Breast epithelium (tissue), 4 donors: ENCODE measurements around the gene ABCA13. TPM values are rescaled to one million over a fixed set of nuclear protein-coding genes. Genes with fewer than 3 reads are reported as not detected.

Experiments used
- DNase-seq, 2 donors: peaks; one replicate each; pipeline ENCODE4 v3.0.0-alpha.2; 2019; ENCODE audit warnings: low spot score in 2 of 2
- H3K27ac ChIP-seq, 2 donors: fragments of 200-600 bp; sonication (generic) in 1 of 2; one replicate each; pipeline ENCODE4 v1.5.1; 2016 to 2019; ENCODE audit warnings: mild to moderate bottlenecking in 1 of 2
- H3K27me3 ChIP-seq, 2 donors: fragments of 200-600 bp; sonication (generic) in 1 of 2; one replicate each; pipeline versions ENCODE4 v1.5.1 to v1.6.0; 2017 to 2019; ENCODE audit warnings: control low read depth in 1 of 2, mild to moderate bottlenecking in 1 of 2
- H3K36me3 ChIP-seq: fragments of 200-600 bp; one replicate; pipeline ENCODE4 v1.5.1; 2019
- H3K4me1 ChIP-seq, 2 donors: fragments of 200-600 bp; sonication (generic); one replicate each; pipeline ENCODE4 v1.5.1; 2016 to 2019; ENCODE audit warnings: control low read depth in 1 of 2
- H3K4me3 ChIP-seq, 3 donors: fragments of 200-600 bp; sonication (generic); 1 replicate in 2 of 3; 2 replicates in 1 of 3; pipeline ENCODE4 v1.5.1; 2016 to 2019; ENCODE audit warnings: mild to moderate bottlenecking in 3 of 3, moderate library complexity in 2 of 3
- H3K9me3 ChIP-seq, 2 donors: fragments of 200-600 bp; sonication (generic) in 1 of 2; one replicate each; pipeline ENCODE4 v1.5.1; 2016 to 2019; ENCODE audit warnings: control low read depth in 1 of 2
- CTCF ChIP-seq, 3 donors: fragments of 450-650 bp; IDR thresholded peaks; one replicate each; pipeline ENCODE4 v1.5.1; 2016 to 2017; ENCODE audit warnings: antibody characterized with exemption in 3 of 3, mild to moderate bottlenecking in 3 of 3, moderate library complexity in 3 of 3
- POLR2A ChIP-seq: fragments of 450-650 bp; IDR thresholded peaks from one replicate; pipeline ENCODE4 v1.6.1; 2016; ENCODE audit warnings: antibody characterized with exemption, mild to moderate bottlenecking, moderate library complexity
- POLR2AphosphoS5 ChIP-seq, 3 donors: sonication (generic); formaldehyde crosslinking; IDR thresholded peaks; one replicate each; pipeline ENCODE4 v1.6.1; 2017; ENCODE audit warnings: antibody characterized with exemption in 3 of 3
- intact Hi-C: fragments of 100-400 bp; cut with DNase I; formaldehyde crosslinking; loops from one replicate; pipeline ENCODE4 v1.15.1; 2023; ENCODE audit warnings: low total_unique reads
- total RNA-seq, 3 donors: library from RNA; depleted of rRNA; stranded (reverse); fragments of >200 nt; gene quantifications; one replicate each; pipeline ENCODE4 v1.1.0, GENCODE V29; 2016

The ABCA13 gene
- total RNA-seq, 3 donors from 2014 or later = under 0.01 to 0.29 (median under 0.01) TPM

DNA sequence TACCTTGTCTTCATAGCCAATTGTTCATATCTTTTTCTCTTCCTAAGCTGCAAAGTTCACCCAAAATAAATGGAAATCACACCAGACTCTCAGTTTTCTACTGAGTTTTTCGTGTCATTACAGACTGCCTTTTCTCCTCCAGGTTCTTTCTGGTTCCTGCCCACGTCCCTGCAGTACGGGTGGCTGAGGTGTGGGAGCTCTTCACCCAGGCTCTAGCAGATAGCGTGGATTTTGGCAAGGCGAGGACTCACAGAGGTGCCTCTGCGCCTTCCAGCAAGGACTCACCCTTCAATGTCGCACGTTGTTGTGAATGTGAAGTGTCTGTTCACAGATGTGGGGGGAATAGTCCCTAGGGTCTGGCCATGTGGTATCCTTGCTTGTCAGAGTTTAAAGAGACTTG is 71.6 kb downstream of the ABCA13 start:
- Histone ChIP-seq H3K27ac (no peak overlapping the region), H3K9me3 (no peaks in the 10 kb centered on the region), H3K4me3 (no peak overlapping the region), H3K4me1 (no peaks in the 10 kb centered on the region), H3K36me3 (no peaks in the 10 kb centered on the region), H3K27me3 (no peaks in the 10 kb centered on the region)
- TF ChIP-seq CTCF (IDR thresholded peaks at IDR 0.05) (no peak), POLR2AphosphoS5 (IDR thresholded peaks at IDR 0.05) (no peak), POLR2A (no peak)
- intact Hi-C loops = no loop called here
- DNase-seq = no peak

GRCh38 chr7:48244864-48245271 is 73.6 kb downstream of the ABCA13 start:
- H3K27ac ChIP-seq = no peak overlapping the region
- no peaks in the 10 kb centered on the region for H3K4me1 ChIP-seq
- H3K9me3 ChIP-seq = no peaks in the 10 kb centered on the region
- H3K27me3 ChIP-seq = no peaks in the 10 kb centered on the region
- H3K4me3 ChIP-seq = no peak overlapping the region
- TF ChIP-seq POLR2A = no peak
- TF ChIP-seq POLR2AphosphoS5 (IDR thresholded peaks at IDR 0.05) = no peak
- no peak for TF ChIP-seq CTCF (IDR thresholded peaks at IDR 0.05)
- intact Hi-C loops = no loop called here
- H3K36me3 ChIP-seq = no peaks in the 10 kb centered on the region
- DNase-seq = no peak

DNA sequence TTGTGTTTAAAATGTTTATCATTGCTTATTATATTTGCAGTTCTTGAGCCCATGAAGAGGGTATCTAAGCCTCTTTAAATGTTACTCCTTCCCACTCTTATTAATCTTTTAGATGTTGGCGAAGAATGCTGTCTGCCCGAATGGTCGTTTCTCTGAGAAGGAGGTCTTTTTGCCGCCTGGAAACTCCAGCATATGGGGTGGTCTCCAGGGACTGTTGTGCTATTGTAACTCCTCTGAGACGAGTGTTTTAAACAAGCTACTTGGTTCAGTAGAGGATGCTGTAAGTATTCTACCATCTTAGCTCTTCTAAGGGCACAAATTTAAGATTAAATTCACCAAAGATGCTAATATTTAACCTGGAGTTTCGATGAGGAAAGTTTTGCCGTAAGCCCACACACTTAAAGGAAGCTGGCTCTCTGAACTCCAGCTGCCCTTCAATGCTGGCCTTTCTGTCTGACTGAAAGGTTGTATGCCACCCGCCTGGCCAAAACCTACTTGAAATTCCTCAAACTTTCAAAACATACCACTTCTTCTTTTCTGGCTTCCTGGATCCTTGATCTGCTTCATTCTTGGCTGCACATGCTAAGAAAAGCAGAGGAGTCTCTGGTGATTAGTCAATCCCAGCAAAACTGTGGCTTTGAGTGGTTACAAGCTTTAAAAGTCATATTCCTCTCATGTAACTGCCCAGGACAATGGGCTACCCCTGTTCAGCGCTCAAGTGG is 74.7 kb downstream of the ABCA13 start:
- H3K9me3 ChIP-seq = no peaks in the 10 kb centered on the region
- intact Hi-C loops = no loop called here
- H3K36me3 ChIP-seq = no peaks in the 10 kb centered on the region
- H3K27ac ChIP-seq = peak overlapping the region in 1 of 2 donors; percentile 14
- DNase-seq = no peak
- no peak for TF ChIP-seq POLR2AphosphoS5 (IDR thresholded peaks at IDR 0.05)
- TF ChIP-seq CTCF (IDR thresholded peaks at IDR 0.05) = no peak
- no peak for TF ChIP-seq POLR2A
- H3K27me3 ChIP-seq = no peaks in the 10 kb centered on the region
- H3K4me1 ChIP-seq = no peaks in the 10 kb centered on the region
- H3K4me3 ChIP-seq = no peak overlapping the region

- TF ChIP-seq CTCF (IDR thresholded peaks at IDR 0.05) = no peak
- no peak for TF ChIP-seq POLR2AphosphoS5 (IDR thresholded peaks at IDR 0.05)
- no peak for TF ChIP-seq POLR2A
- Histone ChIP-seq H3K4me1 (no peaks in the 10 kb centered on the region), H3K27ac (no peak overlapping the region), H3K27me3 (no peaks in the 10 kb centered on the region), H3K36me3 (no peaks in the 10 kb centered on the region), H3K9me3 (no peaks in the 10 kb centered on the region), H3K4me3 (no peak overlapping the region)
- intact Hi-C loops = no loop called here
- DNase-seq = no peak
These were observed 77.9 kb downstream of the ABCA13 start for GRCh38 chr7:48249166-48249565.

DNA sequence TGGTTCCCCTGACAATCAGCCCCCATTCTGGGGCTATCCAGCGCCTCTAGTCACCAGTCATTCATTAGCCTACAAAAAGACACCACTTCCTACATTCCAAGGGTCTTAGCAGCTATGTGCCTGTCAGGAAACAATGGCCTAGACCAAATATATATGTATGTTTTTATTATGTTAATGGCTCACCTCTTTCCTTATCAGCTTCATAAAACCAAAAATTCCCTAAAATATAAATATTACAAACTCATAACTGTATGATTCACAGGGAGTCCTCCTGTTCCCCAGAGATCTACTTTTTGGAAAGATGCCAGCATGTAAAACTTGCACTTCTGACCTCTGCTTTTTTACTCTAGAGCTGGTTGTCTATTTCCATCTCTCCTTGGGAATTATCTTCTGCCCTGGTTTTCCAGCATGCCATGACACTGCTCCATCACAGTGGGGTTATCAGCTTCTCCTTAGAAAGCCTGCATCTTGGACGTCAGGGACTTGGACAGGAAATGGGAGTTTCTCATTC is 79.2 kb downstream of the ABCA13 start:
- H3K36me3 ChIP-seq = no peaks in the 10 kb centered on the region
- no peak overlapping the region for H3K4me3 ChIP-seq
- no peaks in the 10 kb centered on the region for H3K27me3 ChIP-seq
- no peak overlapping the region for H3K27ac ChIP-seq
- H3K4me1 ChIP-seq = no peaks in the 10 kb centered on the region
- no peak for DNase-seq
- intact Hi-C loops = no loop called here
- TF ChIP-seq CTCF (IDR thresholded peaks at IDR 0.05) (no peak), POLR2AphosphoS5 (IDR thresholded peaks at IDR 0.05) (no peak), POLR2A (no peak)
- H3K9me3 ChIP-seq = no peaks in the 10 kb centered on the region
